ENCODE data around the gene TBL3.
A peak's percentile ranks its signal among the peaks of the same experiment; 100 is the strongest.
"Not testable (repeated sequence)": the region's sequence is repeated elsewhere in the genome, so short reads cannot be mapped to it uniquely, and the experiment has no call there.

Gene TBL3

DNA sequence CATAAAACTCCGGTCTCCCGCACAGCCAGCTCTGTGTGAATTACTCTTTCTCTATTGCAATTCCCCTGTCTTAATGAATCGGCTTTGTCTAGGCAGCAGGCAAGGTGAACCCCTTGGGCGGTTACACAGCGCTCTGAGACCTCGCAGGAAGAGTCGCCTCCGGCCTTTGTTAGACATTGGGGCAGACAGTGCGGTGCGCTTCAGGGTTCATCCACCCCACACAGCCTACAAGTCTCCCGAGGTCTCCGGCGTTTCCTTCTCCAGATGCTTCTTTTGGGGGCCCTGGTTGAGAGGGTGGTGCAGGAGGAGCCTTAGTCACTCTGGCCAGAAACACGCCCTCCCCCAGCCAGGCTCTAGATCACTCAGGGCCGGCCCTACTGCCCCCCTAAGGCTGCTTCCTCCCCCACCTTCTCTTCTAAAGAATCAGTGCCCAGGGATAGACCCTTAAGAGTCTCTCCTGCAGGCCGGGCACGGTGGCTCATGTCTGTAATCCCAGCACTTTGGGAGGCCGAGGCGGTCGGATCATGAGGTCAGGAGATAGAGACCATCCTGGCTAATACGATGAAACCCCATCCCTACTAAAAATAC, 27.1 kb upstream of the TBL3 start:
- DNase-seq, result no peak

DNA sequence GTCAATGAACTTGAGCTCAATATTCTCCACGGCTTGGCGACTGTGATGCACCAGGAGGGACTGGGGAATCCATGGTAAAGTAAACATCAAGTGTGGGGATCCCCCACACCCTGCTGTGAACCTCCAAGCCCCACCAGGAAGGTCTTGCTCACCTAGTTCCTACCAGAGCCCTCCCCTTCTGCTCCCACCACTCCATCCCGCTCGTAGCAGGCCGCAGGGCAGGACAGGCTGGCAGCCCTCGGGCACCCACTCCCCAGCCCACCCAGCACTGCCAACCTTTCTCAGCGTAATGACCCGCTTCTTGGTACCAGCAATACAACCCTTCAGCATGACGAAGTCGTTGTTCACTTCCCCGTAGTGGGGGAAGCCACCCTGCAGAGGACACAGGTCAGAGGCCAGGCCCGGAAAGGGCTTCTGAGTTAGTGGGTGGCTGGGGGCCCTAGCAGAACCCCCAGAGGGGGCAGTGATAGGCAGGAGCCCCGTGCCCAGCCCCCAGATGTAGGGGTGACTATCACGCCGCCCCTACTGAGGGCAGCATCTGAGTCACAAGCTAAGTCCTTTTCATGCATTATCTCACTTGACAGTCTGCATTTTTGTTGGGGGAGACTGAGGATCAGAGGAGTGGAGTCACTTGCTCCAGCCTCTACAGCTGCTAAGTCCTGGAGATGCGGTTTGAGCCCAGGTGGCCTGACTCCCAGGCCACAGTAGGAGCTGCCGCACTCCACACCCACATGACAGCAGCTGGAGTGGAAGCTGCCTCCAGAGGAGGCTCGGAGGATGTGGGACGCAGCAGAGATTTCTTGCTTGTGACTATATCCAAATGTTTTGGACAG, 26.1 kb upstream of the TBL3 start:
- no peak for DNase-seq

DNA sequence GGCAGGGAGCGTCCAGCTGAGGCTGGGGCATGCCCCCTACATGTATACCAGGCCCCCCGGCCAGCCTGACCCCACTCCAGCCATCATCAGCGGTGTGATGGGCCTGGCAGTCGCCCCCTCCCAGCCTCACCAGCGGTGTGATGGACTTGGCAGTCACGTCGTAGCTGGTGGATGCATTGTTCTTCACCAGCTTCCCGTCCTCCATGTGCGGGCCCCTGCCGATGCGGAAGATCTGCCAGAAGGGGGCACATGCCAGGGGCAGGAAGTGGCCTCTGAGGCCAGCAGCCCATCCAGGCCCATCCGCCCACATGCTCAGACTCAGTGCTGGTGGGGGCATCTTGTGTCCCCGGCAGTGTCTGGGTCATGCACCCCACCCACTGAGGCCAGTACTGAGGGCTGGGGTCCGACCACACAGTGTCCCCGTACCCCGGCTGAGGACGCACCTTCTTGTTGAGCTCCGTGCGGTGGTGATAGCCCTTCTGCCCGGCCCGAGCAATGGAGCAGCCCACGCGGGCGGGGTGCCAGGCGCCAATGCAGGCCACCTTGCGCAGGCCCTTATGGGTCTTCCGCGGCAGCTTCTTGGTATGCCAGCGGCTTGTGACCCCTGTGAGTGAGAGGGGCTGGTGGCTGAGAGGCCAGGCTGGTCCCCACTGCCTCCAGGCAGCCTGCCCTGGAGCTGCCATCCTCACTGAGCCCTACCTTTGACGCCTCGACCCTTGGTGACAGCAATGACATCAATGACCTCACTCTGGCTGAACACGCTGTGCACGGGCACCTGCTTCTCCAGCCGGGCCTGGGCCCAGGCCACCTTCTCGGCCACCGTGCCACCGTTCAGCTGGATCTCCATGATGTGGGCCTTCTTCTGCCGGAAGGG, 25.1 kb upstream of the TBL3 start:
- no peak for DNase-seq

DNA sequence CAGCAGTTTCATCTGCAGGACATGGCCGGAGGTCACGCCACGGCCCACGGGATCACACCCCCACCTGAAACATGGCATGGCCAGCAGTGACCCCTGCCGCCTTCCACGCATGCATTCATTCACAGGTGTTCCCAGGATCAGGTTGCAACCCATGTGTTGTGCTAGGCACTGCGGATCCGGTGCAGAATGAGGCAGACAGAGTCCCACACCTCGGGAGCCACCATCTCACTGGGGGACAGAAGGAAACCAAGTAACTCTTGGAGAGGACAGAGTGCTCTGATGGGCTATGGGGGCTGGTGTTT, 24.5 kb upstream of the TBL3 start:
- DNase-seq, result no peak

- DNase-seq, result no peak
Observed at GRCh38 chr16:1949507-1949906, 22.3 kb upstream of the TBL3 start.

DNA sequence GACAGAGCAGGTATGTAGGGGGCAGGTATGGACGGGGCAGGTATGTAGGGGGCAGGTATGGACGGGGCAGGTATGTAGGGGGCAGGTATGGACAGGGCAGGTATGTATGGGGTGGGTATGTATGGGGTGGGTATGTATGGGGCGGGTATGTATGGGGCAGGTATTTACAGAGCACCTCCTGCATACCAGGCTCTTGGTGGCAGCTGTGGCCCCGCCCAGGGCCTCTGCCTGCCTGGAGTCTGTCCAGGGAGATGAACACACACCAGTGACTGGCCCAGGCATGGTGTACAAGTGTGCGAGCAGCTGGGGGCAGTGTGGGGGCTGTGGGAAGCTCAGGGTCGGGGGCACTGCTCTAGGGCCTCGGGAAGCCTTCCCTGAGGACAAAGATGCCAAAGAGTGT, 21.8 kb upstream of the TBL3 start:
- DNase-seq, result no peak

- no peak for DNase-seq
Observed at GRCh38 chr16:1950559-1950958, 21.3 kb upstream of the TBL3 start.

DNA sequence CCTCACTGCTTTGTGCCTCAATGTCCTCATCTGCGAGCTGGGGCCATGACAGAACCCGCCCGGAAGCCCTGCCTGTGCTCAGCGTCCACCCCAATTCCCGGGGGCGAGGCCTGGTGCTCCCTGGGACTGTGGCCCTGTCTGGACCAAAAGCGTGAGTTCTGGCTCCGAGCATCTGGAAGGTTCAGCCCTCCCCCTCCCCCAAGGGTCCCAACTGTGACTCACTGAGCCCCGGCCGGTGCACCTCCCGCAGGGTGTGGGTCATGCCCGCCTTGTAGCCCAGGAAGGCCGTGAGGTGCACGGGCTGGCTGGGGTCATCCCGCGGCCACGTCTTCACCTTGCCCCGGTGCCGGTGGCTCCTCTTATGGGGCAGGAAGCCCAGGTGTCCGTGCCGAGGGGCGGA, 18.1 kb upstream of the TBL3 start:
- DNase-seq, result no peak

DNA sequence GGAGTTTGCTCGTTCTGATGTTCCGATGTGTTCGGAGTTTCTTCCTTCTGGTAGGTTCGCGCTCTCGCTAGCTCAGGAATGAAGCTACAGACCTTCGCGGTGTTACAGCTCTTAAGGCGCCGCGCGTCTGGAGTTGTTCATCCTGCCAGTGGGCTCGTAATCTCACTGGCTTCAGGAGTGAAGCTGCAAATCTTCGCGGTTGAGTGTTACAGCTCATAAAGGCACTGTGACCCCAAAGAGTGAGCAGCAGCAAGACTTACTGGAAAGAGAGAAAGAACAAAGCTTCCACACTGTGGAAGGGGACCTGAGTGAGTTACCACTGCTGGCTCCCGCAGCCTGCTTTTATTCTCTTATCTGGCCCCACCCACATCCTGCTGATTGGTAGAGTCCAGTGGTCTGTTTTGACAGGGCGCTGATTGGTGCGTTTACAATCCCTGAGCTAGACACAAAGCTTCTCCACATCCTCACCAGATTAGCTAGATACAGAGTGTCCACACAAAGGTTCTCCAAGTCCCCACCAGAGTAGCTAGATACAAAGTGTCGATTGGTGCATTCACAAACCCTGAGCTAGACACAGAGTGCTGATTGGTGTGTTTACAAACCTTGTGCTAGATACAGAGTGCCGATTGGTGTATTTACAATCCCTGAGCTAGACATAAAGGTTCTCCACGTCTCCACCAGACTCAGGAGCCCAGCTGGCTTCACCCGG, 14.3 kb upstream of the TBL3 start:
- DNase-seq, result not testable (repeated sequence)

DNA sequence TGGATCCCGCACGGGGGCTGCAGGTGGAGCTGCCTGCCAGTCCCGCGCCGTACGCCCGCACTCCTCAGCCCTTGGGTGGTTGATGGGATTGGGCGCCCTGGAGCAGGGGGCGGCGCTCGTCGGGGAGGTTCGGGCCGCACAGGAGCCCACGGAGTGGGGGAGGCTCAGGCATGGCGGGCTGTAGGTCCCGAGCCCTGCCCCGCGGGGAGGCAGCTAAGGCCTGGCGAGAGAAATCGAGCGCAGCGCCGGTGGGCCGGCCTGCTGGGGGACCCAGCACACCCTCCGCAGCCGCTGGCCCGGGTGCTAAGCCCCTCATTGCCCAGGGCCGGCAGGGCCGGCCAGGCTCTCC, 13.7 kb upstream of the TBL3 start:
- not testable (repeated sequence) for DNase-seq

- DNase-seq, result no peak
Observed at GRCh38 chr16:1958715-1959268, 13.1 kb upstream of the TBL3 start.

DNA sequence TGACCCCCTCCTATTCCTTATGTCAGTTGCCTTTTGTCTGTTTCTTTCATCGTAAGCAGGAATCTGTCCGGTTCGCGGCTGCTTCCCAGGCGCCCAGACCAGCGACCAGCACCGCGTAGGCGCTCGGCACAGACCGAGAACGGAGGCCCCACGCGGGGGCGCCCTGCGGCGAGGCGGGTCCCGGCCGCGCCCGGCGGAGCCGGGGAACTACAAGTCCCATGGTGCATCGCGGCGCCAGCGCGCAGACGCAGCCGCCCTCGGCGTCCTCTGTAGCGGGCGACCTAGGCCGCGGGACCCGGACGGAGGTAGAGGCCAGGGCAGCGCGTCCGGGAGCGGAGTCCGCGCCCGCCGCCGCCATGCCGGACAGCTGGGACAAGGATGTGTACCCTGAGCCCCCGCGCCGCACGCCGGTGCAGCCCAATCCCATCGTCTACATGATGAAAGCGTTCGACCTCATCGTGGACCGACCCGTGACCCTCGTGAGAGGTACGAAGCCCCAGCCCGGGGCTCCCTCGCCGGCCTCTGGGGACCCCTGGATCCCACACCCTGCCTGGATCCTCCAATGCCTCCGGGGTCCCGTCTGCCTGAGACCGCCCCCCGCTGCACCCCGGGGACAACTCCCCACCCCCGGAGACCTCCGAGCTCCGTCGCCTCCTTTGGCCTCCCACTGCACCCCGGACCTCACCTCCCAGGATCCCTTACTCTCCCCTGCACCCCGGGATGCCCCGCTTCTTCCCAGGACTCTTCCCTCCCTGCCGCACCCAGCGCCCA, 12.4 kb upstream of the TBL3 start, which contains the start of gene NDUFB10:
Gene NDUFB10 (plus strand): TSS at position 270 of the 771 bp plus-strand sequence. CDS start 87 bp downstream, at position 357.
- peak; percentile 63 for DNase-seq

GRCh38 chr16:1960665-1961630, 10.9 kb upstream of the TBL3 start:
- no peak for DNase-seq

DNA sequence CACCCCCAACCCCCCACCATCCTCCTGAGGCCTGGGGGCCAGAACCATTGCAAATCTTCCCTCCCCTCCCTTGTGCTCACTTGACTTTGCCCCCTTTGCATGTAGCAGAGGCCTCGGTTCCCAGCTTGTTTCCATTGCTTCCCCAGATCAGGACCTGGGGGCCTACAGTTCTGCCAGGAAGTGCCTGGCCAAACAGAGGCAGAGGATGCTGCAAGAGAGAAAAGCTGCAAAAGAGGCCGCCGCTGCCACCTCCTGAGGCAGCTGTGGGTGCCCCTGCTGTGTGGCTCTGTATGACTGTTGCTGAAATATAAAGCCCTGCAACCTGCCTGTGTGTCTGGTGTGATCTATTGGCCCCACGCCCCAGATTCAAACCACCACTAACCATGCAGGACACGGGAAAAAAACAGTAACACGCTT, 10.2 kb upstream of the TBL3 start:
- no peak for DNase-seq

- not testable (repeated sequence) for DNase-seq
Observed at GRCh38 chr16:1962161-1963153, 9.4 kb upstream of the TBL3 start.

GRCh38 chr16:1963806-1964505, 7.9 kb upstream of the TBL3 start:
- no peak for DNase-seq

- DNase-seq, result peak; percentile 88
Observed at GRCh38 chr16:1964506-1965395, 7.1 kb upstream of the TBL3 start, which contains the start of gene RPS2. Gene RPS2, minus strand, starts transcription at chr16:1964826. Its CDS starts 201 bp downstream, at chr16:1964625.
